Measurements from ENCODE around the gene PDE8B. TPM values are rescaled to one million over a fixed set of nuclear protein-coding genes. Genes with fewer than 3 reads are reported as not detected.

The PDE8B gene
- polyA plus RNA-seq, 1 donor (not counting 4 experiments of a cell fraction or from before 2014, with no cell fraction given): not detected

DNA sequence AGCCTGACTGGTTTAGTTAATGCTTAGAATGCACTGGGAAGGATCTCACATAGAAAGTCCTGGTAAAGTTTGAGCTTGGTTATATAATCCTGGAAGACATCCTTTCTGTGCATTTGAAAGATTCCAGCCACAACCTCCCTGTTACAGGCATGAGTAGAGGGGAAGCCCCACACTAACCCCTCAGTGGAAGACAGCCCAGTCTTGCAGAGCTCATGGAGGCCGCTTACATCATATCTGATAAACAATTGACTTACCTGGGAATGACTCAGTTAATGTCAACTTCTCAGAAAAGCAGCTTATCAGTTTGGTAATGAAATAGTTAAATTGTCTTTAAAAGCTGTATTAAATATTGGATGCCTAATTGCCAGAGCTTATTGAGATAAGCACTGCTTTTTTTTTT lies 28.1 kb upstream of the PDE8B start:
- no peak overlapping the region for H3K4me3 ChIP-seq (ENCODE audit: control insufficient read depth in 2 of 3, extremely low read depth in 1 of 3, insufficient read depth in 2 of 3, low read depth in 1 of 3, low read length in 3 of 3)
- no peaks in the 10 kb centered on the region for H4K20me1 ChIP-seq (ENCODE audit: control insufficient read depth, extremely low read depth, insufficient read depth, low read length)
- no peaks in the 10 kb centered on the region for H3K9me1 ChIP-seq (ENCODE audit: control insufficient read depth, extremely low read depth, insufficient read depth, low read length)
- DNase-seq (ENCODE audit: low read depth, low spot score) (no peak), FAIRE-seq (no peak)
- H3K4me1 ChIP-seq (ENCODE audit: control insufficient read depth, extremely low read depth, insufficient read depth, low read length): no peaks in the 10 kb centered on the region
- TF ChIP-seq EZH2 (IDR thresholded peaks at IDR 0.05; ENCODE audit: low read length): no peak
- TF ChIP-seq, protein P1, sequence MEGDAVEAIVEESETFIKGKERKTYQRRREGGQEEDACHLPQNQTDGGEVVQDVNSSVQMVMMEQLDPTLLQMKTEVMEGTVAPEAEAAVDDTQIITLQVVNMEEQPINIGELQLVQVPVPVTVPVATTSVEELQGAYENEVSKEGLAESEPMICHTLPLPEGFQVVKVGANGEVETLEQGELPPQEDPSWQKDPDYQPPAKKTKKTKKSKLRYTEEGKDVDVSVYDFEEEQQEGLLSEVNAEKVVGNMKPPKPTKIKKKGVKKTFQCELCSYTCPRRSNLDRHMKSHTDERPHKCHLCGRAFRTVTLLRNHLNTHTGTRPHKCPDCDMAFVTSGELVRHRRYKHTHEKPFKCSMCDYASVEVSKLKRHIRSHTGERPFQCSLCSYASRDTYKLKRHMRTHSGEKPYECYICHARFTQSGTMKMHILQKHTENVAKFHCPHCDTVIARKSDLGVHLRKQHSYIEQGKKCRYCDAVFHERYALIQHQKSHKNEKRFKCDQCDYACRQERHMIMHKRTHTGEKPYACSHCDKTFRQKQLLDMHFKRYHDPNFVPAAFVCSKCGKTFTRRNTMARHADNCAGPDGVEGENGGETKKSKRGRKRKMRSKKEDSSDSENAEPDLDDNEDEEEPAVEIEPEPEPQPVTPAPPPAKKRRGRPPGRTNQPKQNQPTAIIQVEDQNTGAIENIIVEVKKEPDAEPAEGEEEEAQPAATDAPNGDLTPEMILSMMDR (optimal IDR thresholded peaks at IDR 0.05 in 1 of 3, IDR thresholded peaks at IDR 0.05 in 1 of 3, conservative IDR thresholded peaks at IDR 0.05 in 1 of 3; ENCODE audit: extremely low read depth in 1 of 3, insufficient read depth in 2 of 3, low read length in 3 of 3): no peak
- no peaks in the 10 kb centered on the region for H3K9me3 ChIP-seq (ENCODE audit: control insufficient read depth, low read depth, low read length)
- dilution Hi-C loops (cut with MboI; ENCODE audit: extremely low pct_ligation_motif_present, low sequenced_read_pairs): no loop called here
- H3K4me2 ChIP-seq (ENCODE audit: control insufficient read depth, extremely low read depth, insufficient read depth, low read depth, low read length): no peak overlapping the region
- H3K79me2 ChIP-seq (ENCODE audit: control insufficient read depth, insufficient read depth, low read length): no peaks in the 10 kb centered on the region
- H3K9ac ChIP-seq (ENCODE audit: control insufficient read depth, extremely low read depth, insufficient read depth, low read length): no peak overlapping the region
- H3K27ac ChIP-seq (ENCODE audit: control insufficient read depth, insufficient read depth, low read length): no peak overlapping the region
- H3K27me3 ChIP-seq (ENCODE audit: control insufficient read depth, extremely low read depth, insufficient read depth, low read length): peaks cover 34% of the 10 kb centered on the region
- H3K36me3 ChIP-seq (ENCODE audit: control insufficient read depth in 2 of 2, extremely low read depth in 1 of 2, insufficient read depth in 2 of 2, low read length in 2 of 2): no peaks in the 10 kb centered on the region
- no peak overlapping the region for H2AFZ ChIP-seq (ENCODE audit: control insufficient read depth, low read length)

DNA sequence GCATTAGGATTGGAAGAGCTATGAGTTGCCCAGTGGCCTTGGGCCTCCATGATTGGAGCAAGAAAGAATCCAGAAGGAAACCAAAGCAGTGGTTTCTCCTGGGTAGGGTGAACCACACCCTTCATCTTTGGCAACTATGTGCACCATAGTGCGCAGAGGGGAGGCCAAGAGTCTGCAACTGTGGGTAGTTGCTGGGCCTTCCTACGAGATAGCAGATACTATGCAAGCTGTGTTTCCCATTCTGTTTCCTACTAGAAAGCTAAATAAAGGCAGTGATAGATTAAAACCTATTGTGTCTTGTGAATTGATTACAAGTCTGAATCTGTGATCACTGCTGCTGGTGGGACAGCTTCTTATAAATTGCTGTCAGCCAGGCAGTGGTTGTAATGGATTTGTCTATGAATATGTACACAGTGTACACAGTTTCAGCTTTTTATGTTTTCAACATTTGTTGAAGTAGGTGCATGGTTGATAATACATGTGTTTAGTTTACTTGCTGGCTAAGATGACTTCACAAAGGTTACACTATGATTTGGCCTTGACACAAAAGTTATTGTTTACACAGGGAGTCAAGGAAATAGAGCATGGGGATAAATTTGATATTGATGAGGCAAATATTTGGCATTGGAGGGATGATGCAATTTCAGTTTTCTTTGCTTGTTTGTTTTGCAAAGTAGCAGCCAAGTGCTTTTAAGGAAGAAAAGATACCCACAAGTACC lies 23.7 kb upstream of the PDE8B start:
- Histone ChIP-seq H3K9me1 (ENCODE audit: control insufficient read depth, extremely low read depth, insufficient read depth, low read length) (no peaks in the 10 kb centered on the region), H3K4me3 (ENCODE audit: control insufficient read depth in 2 of 3, extremely low read depth in 1 of 3, insufficient read depth in 2 of 3, low read depth in 1 of 3, low read length in 3 of 3) (no peak overlapping the region), H3K9me3 (ENCODE audit: control insufficient read depth, low read depth, low read length) (no peaks in the 10 kb centered on the region), H3K9ac (ENCODE audit: control insufficient read depth, extremely low read depth, insufficient read depth, low read length) (no peak overlapping the region), H2AFZ (ENCODE audit: control insufficient read depth, low read length) (no peak overlapping the region), H3K4me2 (ENCODE audit: control insufficient read depth, extremely low read depth, insufficient read depth, low read depth, low read length) (no peak overlapping the region), H4K20me1 (ENCODE audit: control insufficient read depth, extremely low read depth, insufficient read depth, low read length) (no peaks in the 10 kb centered on the region), H3K79me2 (ENCODE audit: control insufficient read depth, insufficient read depth, low read length) (no peaks in the 10 kb centered on the region), H3K27ac (ENCODE audit: control insufficient read depth, insufficient read depth, low read length) (no peak overlapping the region), H3K36me3 (ENCODE audit: control insufficient read depth in 2 of 2, extremely low read depth in 1 of 2, insufficient read depth in 2 of 2, low read length in 2 of 2) (no peaks in the 10 kb centered on the region), H3K27me3 (ENCODE audit: control insufficient read depth, extremely low read depth, insufficient read depth, low read length) (peaks cover 5% of the 10 kb centered on the region), H3K4me1 (ENCODE audit: control insufficient read depth, extremely low read depth, insufficient read depth, low read length) (no peaks in the 10 kb centered on the region)
- dilution Hi-C loops (cut with MboI; ENCODE audit: extremely low pct_ligation_motif_present, low sequenced_read_pairs): no loop called here
- no peak for TF ChIP-seq EZH2 (IDR thresholded peaks at IDR 0.05; ENCODE audit: low read length)
- TF ChIP-seq, protein P1 (optimal IDR thresholded peaks at IDR 0.05 in 1 of 3, IDR thresholded peaks at IDR 0.05 in 1 of 3, conservative IDR thresholded peaks at IDR 0.05 in 1 of 3; ENCODE audit: extremely low read depth in 1 of 3, insufficient read depth in 2 of 3, low read length in 3 of 3): no peak
- no peak for DNase-seq (ENCODE audit: low read depth, low spot score)
- FAIRE-seq: no peak

All from keratinocyte (primary cell).